Kidney capillary endothelial cell (primary cell): Measurements from ENCODE around the gene ZSCAN2.

Source experiments
- DNase-seq: peaks from one replicate; pipeline ENCODE4 v3.0.0-alpha.2; 2018; ENCODE audit warnings: low spot score

Gene ZSCAN2

DNA sequence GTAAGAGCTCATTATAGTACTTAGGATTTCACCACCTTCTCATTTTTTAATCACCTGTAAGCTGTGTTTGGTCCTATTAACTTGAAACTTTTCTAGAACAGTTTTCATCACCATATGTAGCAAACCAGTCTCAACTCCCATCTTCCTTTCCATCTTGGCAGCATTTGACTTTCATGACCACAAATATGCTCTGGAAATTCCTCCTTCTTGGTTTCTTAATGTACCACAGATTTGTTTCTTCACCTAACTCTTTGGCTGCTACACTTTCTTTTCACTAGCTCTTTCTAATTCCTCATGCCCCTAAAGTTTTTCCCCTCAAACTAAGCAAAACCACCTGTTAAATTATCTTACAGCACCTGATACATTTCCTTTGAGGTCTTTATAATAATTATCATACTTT lies 70.4 kb downstream of the ZSCAN2 start:
- DNase-seq: no peak
